Right lobe of liver (tissue), 4 donors: ENCODE measurements around the gene MYL5.

Experiments
- POLR2A ChIP-seq: fragments of 450-650 bp; IDR thresholded peaks from one replicate; pipeline ENCODE4 v1.6.1; 2017; ENCODE audit warnings: antibody characterized with exemption, mild to moderate bottlenecking
- TF ChIP-seq, protein P1 (sequence below), 4 donors: fragments of 200-600 bp in 3 of 4; fragments of 450-650 bp in 1 of 4; IDR thresholded peaks; one replicate each; pipeline versions ENCODE4 v1.5.1 to v1.8.0; 2016 to 2022; ENCODE audit warnings: antibody characterized with exemption in 4 of 4, mild to moderate bottlenecking in 2 of 4
- donor health status: DM: no; HTN: no; CAD: no.
- donor health status: DM: no; HTN: no; CAD: no.
- donor health status: DM: no; HTN: yes; CAD: no.

DNA sequence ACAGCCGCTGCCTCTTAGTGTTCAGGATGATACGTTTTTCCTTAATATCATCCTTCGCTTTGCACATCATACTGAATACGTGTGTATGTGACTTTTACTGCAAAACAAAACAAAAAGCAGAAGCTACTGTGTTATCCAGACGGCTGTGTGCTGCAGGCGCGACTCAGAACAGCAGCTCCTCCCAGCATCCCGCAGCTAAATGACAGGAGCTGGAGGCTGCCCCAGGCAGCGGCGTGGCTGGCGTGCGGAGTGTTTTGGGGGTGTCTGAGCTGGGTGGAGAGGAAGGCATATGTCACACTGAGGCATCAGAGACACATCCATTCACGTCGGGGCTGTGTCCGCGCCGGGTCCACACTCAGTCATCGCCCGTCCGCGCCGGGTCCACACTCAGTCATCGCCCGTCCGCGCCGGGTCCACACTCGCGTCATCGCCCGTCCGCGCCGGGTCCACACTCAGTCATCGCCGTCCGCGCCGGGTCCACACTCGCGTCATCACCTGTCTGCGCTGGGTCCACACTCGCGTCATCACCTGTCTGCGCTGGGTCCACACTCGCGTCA is 47.9 kb downstream of the MYL5 start:
- TF ChIP-seq, protein P1, sequence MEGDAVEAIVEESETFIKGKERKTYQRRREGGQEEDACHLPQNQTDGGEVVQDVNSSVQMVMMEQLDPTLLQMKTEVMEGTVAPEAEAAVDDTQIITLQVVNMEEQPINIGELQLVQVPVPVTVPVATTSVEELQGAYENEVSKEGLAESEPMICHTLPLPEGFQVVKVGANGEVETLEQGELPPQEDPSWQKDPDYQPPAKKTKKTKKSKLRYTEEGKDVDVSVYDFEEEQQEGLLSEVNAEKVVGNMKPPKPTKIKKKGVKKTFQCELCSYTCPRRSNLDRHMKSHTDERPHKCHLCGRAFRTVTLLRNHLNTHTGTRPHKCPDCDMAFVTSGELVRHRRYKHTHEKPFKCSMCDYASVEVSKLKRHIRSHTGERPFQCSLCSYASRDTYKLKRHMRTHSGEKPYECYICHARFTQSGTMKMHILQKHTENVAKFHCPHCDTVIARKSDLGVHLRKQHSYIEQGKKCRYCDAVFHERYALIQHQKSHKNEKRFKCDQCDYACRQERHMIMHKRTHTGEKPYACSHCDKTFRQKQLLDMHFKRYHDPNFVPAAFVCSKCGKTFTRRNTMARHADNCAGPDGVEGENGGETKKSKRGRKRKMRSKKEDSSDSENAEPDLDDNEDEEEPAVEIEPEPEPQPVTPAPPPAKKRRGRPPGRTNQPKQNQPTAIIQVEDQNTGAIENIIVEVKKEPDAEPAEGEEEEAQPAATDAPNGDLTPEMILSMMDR (IDR thresholded peaks at IDR 0.05) = no peak
- no peak for TF ChIP-seq POLR2A
